GM18505 (cell line): Measurements from ENCODE around the gene TAF1B.

Source experiments
- ATAC-seq: cut with Tn5 transposase; IDR thresholded peaks from one replicate; pipeline ENCODE4 v1.9.1; 2021; ENCODE audit not compliant: unreplicated experiment
- POLR2A ChIP-seq: IDR thresholded peaks from 4 replicates; pipeline ENCODE4 v1.6.1; 2011; ENCODE audit warnings: borderline replicate concordance; ENCODE audit not compliant: insufficient read depth, insufficient read length; ENCODE audit errors: extremely low read depth

Gene TAF1B

GRCh38 chr2:9802576-9802993 is 40.7 kb upstream of the TAF1B start:
- no peak for ATAC-seq
- TF ChIP-seq POLR2A, result no peak

GRCh38 chr2:9803023-9803805 is 40.1 kb upstream of the TAF1B start:
- TF ChIP-seq POLR2A, result no peak
- ATAC-seq, result no peak

GRCh38 chr2:9805435-9806297 is 37.6 kb upstream of the TAF1B start:
- TF ChIP-seq POLR2A, result no peak
- ATAC-seq, result no peak

- no peak for TF ChIP-seq POLR2A
Measured at GRCh38 chr2:9806298-9806610, 37.0 kb upstream of the TAF1B start.

GRCh38 chr2:9806656-9807055 is 36.6 kb upstream of the TAF1B start:
- ATAC-seq, result no peak
- no peak for TF ChIP-seq POLR2A

More at GRCh38 chr2:9806298-9806610, 37.0 kb upstream of the TAF1B start:
- no peak for ATAC-seq

GRCh38 chr2:9807056-9807455 is 36.2 kb upstream of the TAF1B start:
- ATAC-seq, result no peak
- TF ChIP-seq POLR2A, result no peak

GRCh38 chr2:9807555-9808305 is 35.5 kb upstream of the TAF1B start:
- ATAC-seq, result no peak

GRCh38 chr2:9808334-9809063 is 34.8 kb upstream of the TAF1B start:
- ATAC-seq, result no peak
- TF ChIP-seq POLR2A, result no peak

More at GRCh38 chr2:9807555-9808305, 35.5 kb upstream of the TAF1B start:
- no peak for TF ChIP-seq POLR2A

- TF ChIP-seq POLR2A, result no peak
- no peak for ATAC-seq
Measured at GRCh38 chr2:9809064-9809356, 34.3 kb upstream of the TAF1B start.

- TF ChIP-seq POLR2A, result no peak
- ATAC-seq, result no peak
Measured at GRCh38 chr2:9809448-9810088, 33.7 kb upstream of the TAF1B start.

- ATAC-seq, result no peak
- no peak for TF ChIP-seq POLR2A
Measured at GRCh38 chr2:9811216-9811615, 32.1 kb upstream of the TAF1B start.

- no peak for TF ChIP-seq POLR2A
- ATAC-seq, result no peak
Measured at GRCh38 chr2:9811679-9812511, 31.4 kb upstream of the TAF1B start.

GRCh38 chr2:9812945-9813311 is 30.3 kb upstream of the TAF1B start:
- no peak for ATAC-seq
- TF ChIP-seq POLR2A, result no peak
